Astrocyte of the spinal cord (primary cell): ENCODE results near the gene SMIM14.
A peak's percentile ranks its signal among the peaks of the same experiment; 100 is the strongest.

Experiments
- DNase-seq: peaks from one replicate; pipeline ENCODE4 v3.0.0; 2011; ENCODE audit warnings: low read depth, low spot score
- H3K4me3 ChIP-seq: 2 replicates; pipeline ENCODE4 v1.5.1; 2011; ENCODE audit warnings: low read depth, mild to moderate bottlenecking, low read length, moderate library complexity
- CTCF ChIP-seq: IDR thresholded peaks from 2 replicates; pipeline ENCODE4 v1.5.1; 2012; ENCODE audit warnings: low read depth, mild to moderate bottlenecking, low read length, inconsistent platforms
- in situ Hi-C: cut with HindIII; loops from 2 replicates; pipeline ENCODE4 v1.10.0; 2017; ENCODE audit warnings: low sequenced_read_pairs

The SMIM14 gene

GRCh38 chr4:39529534-39529933, 109.1 kb downstream of the SMIM14 start:
- in situ Hi-C loops, result no loop called here
- DNase-seq, result no peak
- TF ChIP-seq CTCF, result no peak
- no peak overlapping the region for H3K4me3 ChIP-seq

- H3K4me3 ChIP-seq, result peak overlapping the region; percentile 76
- DNase-seq, result no peak
- in situ Hi-C loops, result no loop called here
- no peak for TF ChIP-seq CTCF
Measured at GRCh38 chr4:39528061-39528465, 110.6 kb downstream of the SMIM14 start.

GRCh38 chr4:39527296-39528060, 111.2 kb downstream of the SMIM14 start, which contains the start of gene UGDH:
Gene UGDH (minus strand): TSS chr4:39527439. CDS start chr4:39521512, 5,927 bp downstream.
- DNase-seq, result peak; percentile 99
- peak within 1 kb of the TSS; percentile 76 for H3K4me3 ChIP-seq
- in situ Hi-C loops, result no loop called here
- peak; percentile 2 for TF ChIP-seq CTCF

GRCh38 chr4:39526765-39527295, 111.8 kb downstream of the SMIM14 start:
- H3K4me3 ChIP-seq, result peak overlapping the region; percentile 76
- no peak for DNase-seq
- in situ Hi-C loops, result no loop called here
- no peak for TF ChIP-seq CTCF

- peak overlapping the region; percentile 76 for H3K4me3 ChIP-seq
- peak; percentile 36 for DNase-seq
- TF ChIP-seq CTCF, result no peak
- in situ Hi-C loops, result no loop called here
Measured at GRCh38 chr4:39525822-39526690, 112.6 kb downstream of the SMIM14 start.

- TF ChIP-seq CTCF, result no peak
- no peak for DNase-seq
- in situ Hi-C loops, result no loop called here
- H3K4me3 ChIP-seq, result no peak overlapping the region
Measured at GRCh38 chr4:39524161-39524957, 114.3 kb downstream of the SMIM14 start.
